ENCODE measurements around the gene PEX26. TPM values are rescaled to one million over a fixed set of nuclear protein-coding genes. Genes with fewer than 3 reads are reported as not detected.

The PEX26 gene
- total RNA-seq, 1 donor from 2014 or later: 23.9 TPM

GRCh38 chr22:18114495-18114894 is 36.7 kb downstream of the PEX26 start:
- TF ChIP-seq CTCF (conservative IDR thresholded peaks at IDR 0.05; ENCODE audit: low read depth, low read length): no peak
- H3K4me3 ChIP-seq (ENCODE audit: low read depth, low read length): no peak overlapping the region
- no peak for DNase-seq (ENCODE audit: low read depth)

DNA sequence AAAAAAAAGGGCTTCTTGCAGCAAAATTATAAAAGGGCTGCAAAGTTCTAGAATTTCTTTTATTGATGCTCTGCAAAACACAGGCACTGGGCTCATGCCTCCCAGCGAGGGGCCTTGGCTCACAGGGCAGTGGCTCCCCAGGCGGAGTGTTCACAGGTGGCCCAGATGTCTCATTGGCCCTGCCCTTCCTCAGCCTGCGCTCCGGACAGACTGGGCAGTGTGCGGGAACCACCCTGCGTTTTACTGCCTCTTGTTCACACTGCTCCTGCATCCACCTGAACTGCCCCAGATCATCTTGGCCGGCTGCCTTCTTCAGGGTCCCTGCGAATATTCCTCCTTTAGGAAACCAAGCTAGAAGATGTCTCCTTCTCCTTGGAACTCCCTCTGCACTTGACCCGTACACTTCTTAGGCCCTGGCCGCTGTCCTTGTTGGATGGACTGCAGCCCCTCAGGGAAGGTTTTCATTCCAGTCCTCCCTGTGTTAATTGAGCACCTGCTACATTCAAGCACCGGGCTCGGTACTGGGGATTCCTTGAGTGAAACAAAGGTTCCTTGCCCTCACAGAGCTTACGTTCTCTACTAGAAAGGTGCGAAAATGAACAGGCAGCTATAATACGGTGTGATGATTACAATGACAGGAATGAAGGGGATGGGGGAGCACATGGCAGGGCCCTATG is 37.3 kb downstream of the PEX26 start:
- TF ChIP-seq CTCF (conservative IDR thresholded peaks at IDR 0.05; ENCODE audit: low read depth, low read length): no peak
- no peak for DNase-seq (ENCODE audit: low read depth)
- H3K4me3 ChIP-seq (ENCODE audit: low read depth, low read length): no peak overlapping the region

DNA sequence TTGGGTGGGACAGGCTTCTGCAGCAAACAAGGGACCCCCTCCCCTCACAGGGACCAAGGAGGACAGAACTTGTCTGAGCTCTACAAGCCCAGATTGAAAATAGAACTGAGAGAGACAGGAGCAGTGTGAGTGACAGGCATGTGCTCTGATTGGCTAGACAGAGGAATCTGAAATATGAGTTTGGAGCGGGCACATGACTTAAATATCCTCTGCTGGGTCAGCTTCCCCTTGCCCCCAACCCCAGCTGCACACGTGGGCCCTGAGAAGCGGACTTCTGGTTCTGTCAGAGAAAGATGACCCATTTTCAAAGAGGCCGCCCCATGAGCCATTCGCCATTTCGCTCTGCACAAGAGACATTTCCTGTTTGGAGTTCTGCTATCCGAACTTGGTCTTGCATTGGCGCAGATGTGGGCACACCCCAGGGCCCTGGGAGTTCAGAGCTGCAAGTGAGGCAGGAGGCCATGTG is 38.1 kb downstream of the PEX26 start:
- no peak overlapping the region for H3K4me3 ChIP-seq (ENCODE audit: low read depth, low read length)
- no peak for TF ChIP-seq CTCF (conservative IDR thresholded peaks at IDR 0.05; ENCODE audit: low read depth, low read length)
- DNase-seq (ENCODE audit: low read depth): no peak

GRCh38 chr22:18116634-18117033 is 38.8 kb downstream of the PEX26 start:
- H3K4me3 ChIP-seq (ENCODE audit: low read depth, low read length): no peak overlapping the region
- no peak for TF ChIP-seq CTCF (conservative IDR thresholded peaks at IDR 0.05; ENCODE audit: low read depth, low read length)
- DNase-seq (ENCODE audit: low read depth): no peak

DNA sequence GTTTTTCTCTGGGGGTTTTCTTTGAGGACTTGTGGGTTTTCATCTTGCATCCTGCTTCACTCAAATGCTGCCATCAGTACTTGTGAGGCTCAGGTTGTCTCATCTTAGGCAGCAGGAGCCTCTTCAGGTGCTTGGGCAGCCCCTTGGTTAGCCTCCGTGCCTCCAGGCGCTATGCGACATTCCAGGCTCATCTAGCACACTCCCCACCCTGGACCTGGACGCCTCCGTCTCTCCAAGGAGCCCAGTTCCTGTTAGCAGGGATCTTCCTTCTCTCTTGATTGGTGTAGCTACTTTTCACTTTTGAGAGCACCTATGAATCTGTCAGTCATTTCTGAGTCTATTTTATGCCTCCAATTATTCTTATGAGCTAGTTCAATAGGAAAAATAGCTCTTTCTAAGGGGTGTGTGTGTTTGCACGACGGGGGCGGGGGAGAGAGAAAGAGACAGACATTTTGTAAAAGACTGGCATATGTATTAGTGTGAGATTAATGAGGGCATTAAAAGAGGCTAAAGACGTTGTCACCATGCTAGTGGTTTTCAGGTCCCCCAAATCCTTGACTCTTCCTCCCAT is 40.6 kb downstream of the PEX26 start:
- H3K4me3 ChIP-seq (ENCODE audit: low read depth, low read length): no peak overlapping the region
- no peak for TF ChIP-seq CTCF (conservative IDR thresholded peaks at IDR 0.05; ENCODE audit: low read depth, low read length)
- no peak for DNase-seq (ENCODE audit: low read depth)

- no peak for DNase-seq (ENCODE audit: low read depth)
Observed at GRCh38 chr22:18119409-18120110, 41.8 kb downstream of the PEX26 start.

More at GRCh38 chr22:18119409-18120110, 41.8 kb downstream of the PEX26 start:
- no peak for TF ChIP-seq CTCF (conservative IDR thresholded peaks at IDR 0.05; ENCODE audit: low read depth, low read length)
- no peak overlapping the region for H3K4me3 ChIP-seq (ENCODE audit: low read depth, low read length)

Data from epithelial cell of proximal tubule (primary cell).